Kidney tubule cell (primary cell): ENCODE measurements around the gene PTPRN.
"Not testable (repeated sequence)": the region's sequence is repeated elsewhere in the genome, so short reads cannot be mapped to it uniquely, and the experiment has no call there.

Source experiments
- DNase-seq: peaks from one replicate; pipeline ENCODE4 v3.0.0-alpha.2; 2018; ENCODE audit warnings: low spot score

The PTPRN gene

DNA sequence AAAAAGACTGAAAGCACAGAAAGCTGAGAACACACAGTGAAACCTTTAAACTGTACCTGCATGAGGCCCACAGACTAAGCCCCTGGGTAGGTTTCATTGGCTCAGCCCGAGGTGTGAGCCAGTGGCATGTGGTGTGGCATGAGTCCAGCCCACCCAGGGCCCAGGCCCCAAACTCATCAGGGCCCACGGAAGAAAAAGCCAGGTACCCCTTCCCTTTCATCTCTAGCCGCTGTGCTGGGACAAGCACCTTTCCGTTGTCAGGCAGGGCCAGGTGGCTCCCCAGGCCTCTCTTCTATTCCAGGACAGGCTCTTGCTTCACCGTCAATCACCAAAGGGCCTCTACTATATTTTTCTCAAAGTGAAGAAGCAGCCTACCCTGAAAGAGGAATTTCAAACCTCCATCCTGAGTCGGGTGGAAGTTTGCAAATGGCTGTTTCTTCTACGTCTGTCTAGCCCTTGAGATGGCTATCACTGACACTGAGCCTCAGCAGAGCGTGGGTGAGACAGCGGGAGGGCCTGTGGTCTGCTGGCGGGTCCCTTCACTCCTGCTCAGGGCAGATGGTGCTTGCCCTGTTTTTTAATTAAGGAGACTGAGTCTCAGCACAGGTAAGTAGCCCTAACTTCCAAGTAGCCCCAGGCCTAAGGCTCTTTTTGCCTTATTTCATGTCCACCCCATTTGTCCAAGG lies 21.5 kb downstream of the PTPRN start:
- no peak for DNase-seq

DNA sequence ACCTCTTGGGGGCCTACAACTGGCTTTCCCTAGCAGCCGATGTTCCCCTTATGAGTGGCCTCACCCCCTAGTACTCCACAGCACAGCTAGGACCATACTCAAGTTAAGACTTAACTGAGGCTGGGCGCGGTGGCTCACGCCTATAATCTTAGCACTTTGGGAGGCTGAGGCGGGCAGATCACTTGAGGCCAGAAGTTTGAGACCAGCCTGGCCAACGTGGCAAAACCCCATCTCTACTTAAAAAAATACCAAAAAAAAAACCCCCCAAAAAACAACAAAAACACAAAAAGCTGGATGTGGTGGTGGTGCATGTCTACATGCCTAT lies 22.1 kb downstream of the PTPRN start:
- DNase-seq = not testable (repeated sequence)

DNA sequence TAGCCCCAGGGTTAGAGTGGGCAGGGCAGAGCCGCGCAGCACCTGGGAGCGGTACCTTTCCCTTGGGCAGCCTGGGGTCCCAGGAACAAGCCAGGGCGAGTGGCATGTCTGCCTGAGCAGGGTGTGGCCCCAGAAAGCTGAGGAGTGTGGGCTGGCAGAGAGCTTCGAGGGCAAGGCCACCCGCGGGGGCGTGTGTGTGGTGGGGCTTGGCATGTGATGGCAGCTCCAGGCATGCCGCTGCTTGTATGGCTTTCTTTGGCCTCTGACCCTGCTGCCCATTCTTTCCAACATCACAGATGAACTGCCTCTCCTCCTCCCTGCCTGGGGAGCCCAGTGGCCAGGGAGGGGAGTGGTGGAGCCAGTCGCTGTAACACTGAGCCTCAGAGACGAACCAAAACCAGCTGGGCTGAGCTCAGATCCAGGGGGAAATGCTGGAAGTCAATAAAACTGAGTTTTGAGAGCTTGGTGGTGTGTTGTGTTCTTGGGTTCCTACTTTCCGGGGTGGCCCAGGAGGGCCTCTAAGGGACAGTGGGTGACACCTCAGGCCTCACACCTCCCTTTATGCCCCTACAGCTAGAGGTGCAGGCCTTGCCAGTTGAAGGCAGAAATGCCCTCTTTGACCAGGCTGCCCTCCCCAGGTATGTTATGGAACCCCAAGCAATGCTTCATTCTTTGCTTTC lies 22.6 kb downstream of the PTPRN start:
- no peak for DNase-seq

DNA sequence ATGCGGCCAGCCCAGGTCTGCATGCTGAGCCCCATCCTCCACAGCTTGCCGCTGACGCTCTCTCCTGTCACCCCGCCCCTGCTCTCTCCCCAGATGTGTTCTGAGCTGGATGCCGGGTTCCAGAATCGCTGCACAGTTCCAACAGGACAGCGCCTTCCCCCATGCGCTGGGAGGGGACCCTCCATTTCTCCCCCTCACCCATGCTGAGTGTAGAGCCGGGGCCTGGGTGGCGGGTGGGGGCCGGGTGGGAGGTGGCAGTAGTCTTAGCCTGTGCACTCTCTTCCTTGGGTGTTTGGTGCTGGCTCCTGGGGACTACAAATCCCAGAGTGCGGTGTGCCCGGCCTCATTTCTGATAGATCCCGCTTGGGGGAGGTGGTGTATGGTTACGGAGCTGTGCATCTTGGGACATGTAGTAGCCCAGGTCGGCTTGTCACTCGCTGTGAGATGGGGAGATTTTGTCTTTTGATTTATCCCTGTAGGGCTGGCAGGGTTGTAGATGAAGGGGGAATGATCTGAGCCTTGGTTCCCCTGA lies 23.2 kb downstream of the PTPRN start:
- DNase-seq = no peak

DNA sequence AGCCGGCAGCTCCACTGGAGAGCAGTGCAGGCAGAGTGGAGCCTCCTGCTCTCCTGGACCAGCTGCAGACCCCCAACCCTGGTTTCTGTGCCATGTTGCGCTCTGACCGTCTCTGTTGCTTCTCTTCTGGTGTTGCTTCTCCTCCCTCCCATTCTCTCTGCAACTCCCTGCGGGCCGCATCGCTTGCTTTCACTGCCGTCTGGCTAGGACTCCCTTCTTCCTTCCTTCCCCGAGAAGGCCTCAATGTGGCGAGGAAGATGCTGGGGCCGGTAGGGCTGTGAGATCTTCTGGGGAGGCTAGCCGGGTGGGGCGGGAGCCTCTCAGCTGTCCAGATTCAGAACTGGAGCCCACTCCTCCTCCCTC lies 23.8 kb downstream of the PTPRN start:
- DNase-seq = no peak

DNA sequence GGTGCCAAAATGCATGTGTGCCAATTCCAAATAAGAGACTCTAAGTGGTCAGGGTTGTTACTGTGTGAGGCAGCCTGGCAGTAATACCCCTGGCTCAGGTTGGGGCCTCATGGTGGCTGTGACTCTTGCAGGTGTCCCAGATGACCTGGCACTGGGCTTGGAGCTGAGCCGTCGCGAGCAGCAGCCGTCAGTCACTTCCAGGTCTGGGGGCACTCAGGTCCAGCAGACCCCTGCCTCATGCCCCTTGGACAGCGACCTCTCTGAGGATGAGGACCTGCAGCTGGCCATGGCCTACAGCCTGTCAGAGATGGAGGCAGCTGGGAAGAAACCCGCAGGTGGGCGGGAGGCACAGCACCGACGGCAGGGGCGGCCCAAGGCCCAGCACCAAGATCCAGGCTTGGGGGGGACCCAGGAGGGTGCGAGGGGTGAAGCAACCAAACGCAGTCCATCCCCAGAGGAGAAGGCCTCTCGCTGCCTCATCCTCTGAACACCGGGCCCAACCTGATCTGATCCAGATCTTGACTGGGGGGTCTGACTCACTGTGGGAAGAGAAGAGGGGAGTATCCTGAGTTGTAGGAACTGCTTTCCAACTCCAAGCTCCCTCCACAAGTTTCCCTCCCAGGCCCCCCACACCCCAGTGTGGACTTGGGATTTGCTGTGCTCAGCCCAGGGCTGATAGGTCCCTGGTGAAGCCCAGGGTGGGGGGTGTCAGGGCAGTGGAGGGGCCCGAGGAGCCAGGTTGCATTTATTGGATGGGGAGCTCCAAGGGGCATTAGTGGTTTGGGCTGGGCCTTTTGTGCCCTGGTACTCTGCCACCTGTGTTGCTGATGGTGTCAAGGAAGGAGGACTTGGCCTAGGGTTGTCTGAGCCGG lies 24.5 kb downstream of the PTPRN start:
- no peak for DNase-seq

DNA sequence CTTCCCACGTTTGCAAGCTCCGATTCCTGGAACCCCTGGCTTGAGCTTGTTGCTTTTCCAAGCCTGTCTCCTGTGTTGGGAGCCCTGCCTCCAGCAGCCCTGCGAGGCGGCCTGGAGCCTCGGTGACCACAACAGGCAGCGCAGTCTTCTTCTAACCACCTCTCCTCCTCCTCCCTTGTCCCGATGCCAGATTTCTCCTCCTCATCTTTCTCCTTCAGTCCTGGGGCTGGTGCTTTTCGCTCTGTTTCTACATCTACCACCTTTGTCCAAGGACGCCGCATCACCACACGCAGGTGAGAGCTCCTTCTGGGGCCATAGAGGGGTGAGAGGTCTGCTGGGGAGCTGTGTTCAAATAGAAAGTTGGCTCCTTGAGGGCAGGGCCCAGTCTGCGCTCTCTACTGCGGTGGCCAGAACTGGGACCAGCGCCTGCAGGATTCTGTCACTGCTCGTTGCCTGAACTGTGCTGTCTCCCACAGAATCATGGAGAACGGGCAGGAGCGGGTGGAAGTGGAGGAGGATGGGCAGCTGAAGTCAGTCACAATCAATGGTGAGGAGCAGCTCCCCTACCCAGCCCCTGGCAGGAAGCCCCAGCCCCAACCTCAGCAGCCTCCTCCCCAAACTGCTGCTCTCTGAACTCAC lies 26.1 kb downstream of the PTPRN start:
- no peak for DNase-seq

DNA sequence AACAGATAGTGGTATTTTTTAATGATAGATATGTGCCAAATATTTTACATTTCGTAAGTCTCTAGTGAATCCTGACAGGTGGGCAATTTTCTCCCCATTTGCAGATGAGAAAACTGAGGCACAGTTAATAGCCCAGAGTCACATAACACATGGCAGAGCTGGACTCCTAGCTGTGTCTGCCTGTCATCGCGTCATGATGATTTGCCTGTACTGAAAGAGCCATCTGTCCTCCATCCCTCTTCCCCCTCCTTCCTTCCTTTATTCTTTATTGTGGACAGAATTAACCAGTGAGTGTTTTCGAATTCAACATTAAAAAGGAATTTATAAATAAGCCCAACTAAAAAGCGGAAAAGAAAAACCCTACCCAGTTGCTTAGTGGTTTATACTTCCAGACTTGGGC lies 26.8 kb downstream of the PTPRN start:
- DNase-seq = no peak

DNA sequence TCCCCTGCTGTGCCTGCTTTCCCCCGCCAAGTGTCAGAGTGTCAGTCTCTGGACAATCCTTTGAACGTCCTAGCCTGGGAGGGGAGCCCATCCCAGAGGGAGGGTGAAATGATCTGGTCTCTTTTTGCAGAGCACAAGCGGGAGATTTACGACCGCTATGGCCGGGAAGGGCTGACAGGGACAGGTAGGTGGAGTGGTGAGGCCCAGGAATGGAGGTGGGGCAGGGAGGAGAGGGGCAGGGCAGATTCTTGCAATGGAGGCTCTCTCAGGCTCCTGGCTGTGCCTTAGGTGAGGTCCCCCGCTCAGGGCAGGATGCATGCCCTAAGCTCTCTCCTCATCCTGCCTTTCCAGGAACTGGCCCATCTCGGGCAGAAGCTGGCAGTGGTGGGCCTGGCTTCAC lies 27.6 kb downstream of the PTPRN start:
- no peak for DNase-seq

DNA sequence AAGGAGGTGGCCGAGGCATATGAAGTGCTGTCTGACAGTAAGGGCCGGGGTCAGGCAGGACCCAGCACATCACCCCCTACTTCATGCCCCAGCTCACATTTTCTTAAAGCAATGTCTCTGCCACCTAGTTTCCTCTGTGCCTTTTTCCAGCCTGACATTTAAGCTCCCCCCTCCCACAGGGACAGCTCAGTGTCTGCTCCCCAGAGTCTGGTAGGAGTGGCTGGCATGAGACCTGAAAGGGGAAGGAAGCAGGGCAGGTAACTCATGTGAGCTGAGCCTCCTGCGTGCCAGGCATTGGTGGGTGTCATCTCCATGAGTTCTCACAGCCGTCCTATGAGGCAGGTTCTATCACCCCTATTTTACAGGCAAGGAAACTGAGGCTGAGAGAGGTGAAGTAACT lies 28.6 kb downstream of the PTPRN start:
- DNase-seq = no peak

DNA sequence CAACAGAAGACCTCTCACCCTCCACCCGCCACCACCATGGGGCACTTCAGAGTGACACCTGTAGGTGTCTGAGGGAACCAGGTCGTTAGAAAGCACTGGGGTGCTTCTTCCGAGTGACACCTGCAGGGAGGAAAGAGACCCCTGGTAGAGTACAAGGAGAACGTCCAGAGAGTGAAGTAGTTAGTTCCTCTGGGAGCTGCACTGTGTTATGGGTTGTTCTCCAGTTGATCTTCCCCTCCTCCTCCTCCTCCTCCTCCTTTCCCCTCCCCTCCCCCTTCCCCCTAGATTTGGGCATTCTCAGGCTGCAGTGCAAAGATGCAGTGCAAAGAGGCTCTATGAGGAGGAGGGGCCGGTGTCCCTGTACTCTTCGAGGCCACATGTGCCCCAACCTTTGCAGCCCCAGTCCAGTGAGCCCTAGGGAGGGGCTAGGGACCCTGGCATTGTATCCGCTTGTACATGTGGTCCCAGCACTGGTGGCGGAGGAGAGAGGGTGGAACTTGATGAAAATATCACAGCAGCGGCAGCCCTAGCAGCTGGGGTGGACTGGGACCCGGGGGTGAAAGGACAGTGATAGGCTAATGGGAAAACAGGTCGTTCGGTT lies 29.2 kb downstream of the PTPRN start:
- no peak for DNase-seq

DNA sequence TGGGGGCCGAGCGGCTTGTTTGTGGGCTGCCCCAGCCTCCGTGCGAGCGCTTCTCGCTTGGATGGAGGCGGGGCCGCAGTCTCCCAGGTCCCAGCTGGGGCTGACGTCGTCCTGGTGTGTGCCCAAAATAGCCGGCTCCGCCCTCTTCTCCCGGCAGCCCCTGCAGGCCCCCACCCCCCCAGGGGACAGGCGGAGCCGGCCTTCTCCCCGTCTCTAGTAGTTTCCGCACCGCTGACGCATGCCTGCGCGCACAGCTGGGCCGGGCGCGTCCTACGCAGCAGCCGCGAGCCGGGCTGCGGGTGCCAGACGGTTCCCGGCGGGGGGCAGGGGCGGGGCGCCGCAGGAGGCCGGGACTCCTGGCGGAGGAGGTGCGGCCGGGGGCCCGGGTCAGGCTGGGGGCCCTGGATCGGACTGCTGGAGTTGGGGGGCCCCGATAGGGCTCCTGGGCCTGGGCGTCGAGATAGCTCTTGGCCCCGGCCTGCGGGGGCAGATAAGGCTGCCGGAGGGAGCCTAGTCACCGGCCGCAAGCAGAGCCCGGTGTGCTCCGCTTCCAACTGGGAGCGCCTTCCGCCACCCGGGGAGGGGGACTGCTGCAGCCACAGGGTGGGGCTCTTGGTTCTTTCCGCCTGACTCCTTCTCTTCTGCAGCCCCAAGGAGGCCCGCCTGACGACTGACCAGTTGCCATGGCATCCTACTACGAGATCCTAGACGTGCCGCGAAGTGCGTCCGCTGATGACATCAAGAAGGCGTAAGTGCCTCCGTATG lies 29.9 kb downstream of the PTPRN start, which contains the start of gene DNAJB2:
DNAJB2 (plus strand) TSS at position 216 of the 765 bp plus-strand sequence; CDS start at position 684, 468 bp downstream.
- DNase-seq = peak; percentile 100

DNA sequence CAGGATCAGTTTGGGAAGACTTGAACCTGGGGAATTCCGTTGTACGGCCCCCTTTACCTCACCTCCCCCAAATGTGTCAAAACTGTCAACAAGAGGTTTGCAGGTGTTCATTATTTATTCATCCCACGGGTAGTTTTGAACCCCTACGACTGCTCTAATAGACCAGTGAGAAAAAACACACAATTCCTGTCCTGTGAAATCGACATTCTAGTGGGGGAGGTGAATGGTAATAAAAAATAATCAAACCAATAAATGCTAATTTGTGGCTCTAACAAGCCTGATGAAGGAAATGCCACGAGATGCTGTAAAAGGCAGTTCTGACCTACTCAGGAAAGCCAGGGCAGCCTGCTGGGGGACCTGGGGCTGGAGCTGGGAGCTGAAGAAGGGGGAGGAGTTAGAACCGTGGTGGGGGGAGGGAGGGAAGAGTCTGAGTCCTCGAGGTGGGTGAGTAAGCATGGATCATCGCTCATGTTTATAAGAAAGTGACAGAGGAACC lies 30.5 kb downstream of the PTPRN start:
- DNase-seq = no peak

DNA sequence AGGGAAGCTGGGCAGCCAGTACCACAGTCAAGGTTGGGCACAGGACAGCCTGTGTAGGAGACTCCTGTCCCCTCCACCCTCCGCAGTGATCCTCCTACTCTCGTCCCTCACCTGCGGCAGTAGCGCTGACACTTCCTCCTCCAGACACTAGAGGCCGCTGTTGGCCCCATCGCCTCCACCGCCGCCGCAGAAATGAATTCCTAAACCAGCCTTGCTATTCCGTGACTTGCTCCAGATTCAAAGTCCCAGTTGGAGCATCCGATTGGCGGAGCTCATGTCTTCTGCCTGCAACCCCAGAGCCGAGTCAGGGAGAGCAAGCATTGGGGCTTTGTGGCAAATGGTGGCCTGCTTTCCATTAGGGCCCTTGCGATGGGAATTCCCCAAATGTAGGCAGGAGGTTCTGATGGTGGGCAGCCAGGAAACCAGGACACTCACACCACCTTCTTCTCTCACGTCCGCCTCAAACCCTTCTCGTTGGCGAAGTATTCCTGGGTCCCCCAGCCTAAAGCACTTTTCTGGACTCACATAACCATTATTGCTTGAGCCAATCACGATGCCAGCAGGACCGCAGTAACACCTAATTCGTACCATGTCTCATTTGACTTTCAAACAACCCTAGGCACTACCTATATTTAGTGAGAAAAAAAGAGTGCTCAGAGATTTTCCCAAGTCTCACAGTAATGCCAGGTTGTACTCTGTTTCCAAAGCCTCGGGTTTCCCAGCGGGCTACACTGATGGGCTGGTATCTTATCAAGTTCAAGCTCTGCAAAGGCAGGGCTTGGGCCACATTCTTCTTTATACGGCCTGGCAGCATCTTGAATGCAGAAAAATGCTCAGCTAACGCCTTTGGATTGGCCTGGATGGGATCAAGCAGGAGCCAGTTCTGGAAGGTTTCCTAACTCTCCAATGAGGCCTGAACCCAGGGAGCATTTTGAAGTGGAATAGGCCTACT lies 31.2 kb downstream of the PTPRN start:
- peak; percentile 87 for DNase-seq

DNA sequence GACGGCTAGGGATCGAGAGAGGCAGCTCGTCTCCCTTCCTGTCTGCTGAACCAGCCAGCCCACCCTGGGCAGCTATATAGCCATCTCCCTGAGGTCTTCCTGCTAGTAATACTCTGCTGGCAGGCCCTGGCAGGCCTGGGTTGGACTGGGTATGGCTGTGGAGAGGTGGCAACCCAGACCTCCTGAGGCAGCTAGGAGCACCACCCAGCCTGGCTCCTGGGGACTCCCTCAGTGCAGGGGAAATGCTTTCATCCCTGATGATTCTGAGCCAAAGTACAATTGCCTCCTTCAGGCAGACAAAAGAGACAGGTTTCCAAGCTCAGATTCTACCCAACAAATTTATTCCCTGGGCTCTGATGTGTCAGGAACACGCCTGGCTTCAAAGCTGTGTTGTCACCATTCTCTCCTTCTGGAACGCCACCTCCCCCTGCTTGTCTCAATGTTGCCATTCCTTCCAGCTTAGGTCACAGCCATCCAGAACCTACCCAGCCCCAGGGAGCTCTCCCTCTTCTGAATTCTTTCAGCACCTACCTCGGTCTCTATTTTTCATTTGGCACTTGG lies 34.8 kb downstream of the PTPRN start:
- DNase-seq = peak; percentile 98

DNA sequence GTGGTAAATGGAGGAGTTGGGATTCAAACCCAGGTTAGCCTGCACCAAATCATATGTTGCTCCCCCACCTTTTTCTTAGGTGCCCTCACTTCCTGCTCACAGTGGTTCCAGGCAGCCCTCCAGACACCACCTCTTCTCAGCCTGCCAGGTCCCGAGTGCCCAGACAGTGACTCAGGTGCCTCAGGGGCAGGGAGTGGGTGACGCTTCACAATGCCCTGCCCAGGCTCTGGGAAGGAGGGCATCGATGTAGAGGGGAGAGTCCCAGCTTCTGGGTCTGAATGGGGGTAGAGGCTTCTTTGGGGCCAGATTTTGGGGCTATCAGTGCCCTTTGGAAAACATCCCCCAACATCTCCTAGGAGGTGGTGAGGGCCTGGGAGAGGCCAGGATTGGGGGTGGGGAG lies 35.3 kb downstream of the PTPRN start:
- DNase-seq = peak; percentile 99

DNA sequence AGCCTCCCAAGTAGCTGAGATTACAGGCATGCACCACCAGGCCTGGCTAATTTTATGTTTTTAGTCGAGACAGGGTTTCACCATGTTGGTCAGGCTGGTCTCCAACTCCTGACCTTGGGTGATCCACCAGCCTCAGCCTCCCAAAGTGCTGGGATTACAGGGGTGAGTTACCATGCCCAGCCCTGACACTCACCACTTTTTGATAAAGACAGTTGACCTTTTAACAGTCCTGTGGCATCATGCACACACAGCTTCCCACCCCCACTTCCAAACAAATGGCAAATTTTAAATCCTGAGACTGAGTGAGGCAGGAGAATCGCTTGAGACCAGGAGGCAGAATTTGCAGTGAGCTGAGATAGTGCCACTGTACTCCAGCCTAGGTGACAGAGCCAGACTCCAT lies 36.2 kb downstream of the PTPRN start:
- peak; percentile 82 for DNase-seq

DNA sequence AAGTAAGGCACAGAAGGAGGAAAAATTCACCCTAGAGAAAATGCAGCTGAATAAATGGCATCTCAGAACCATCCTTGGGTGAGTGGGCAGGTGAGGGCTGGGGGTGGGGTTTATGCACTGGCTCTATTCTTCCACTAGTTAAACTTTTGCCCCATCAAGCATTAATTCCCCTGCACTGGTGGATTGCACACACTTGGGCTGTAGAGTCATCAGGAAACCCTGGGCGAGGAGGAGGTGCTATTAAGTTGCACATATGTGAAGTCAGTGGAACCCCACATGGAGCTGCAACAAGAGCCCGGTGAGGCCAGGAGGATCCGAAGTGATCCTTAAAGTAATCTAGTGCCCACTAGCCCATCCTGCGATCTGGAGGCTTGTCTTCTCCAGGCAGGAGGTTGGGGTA lies 36.8 kb downstream of the PTPRN start:
- peak; percentile 86 for DNase-seq

DNA sequence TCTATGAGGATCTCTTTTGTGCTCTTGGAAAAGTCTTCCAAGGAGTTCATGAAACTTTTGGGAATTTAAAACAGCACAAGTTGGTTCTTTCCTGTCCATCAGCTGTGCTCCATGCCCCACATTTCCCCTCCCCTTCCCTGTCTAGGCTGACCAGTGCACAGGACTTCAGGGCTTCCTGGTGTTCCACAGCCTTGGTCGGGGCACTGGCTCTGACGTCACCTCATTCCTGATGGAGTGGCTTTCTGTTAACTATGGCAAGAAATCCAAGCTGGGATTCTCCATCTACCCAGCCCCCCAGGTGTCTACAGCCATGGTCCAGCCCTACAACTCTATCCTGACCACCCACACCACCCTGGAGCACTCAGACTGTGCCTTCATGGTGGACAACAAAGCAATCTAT lies 38.2 kb downstream of the PTPRN start:
- no peak for DNase-seq

DNA sequence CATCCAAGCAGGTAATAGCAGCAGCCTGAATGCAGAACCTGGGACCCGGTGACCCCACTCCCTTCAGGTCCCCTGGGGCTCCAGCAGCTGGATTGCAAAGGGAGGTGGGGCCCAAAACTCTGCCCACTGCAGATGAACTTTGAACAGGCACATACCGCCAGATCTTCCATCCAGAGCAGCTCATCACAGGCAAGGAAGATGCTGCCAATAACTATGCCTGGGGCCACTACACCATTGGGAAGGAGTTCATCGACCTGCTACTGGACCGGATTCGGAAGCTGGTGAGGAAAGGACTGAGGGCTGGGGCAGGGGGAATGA lies 39.2 kb downstream of the PTPRN start:
- no peak for DNase-seq
